GM18502 (cell line): Measurements from ENCODE around the gene SPTSSB.

ENCODE experiments used
- ATAC-seq: cut with Tn5 transposase; IDR thresholded peaks from one replicate; pipeline ENCODE4 v1.9.1; 2021; ENCODE audit warnings: mild to moderate bottlenecking; ENCODE audit not compliant: unreplicated experiment, poor library complexity

Gene SPTSSB

GRCh38 chr3:161343540-161343939 lies 27.8 kb downstream of the SPTSSB start:
- ATAC-seq: no peak

- no peak for ATAC-seq
Observed at GRCh38 chr3:161342629-161343028, 28.7 kb downstream of the SPTSSB start.

- ATAC-seq: no peak
Observed at GRCh38 chr3:161339517-161340500, 31.5 kb downstream of the SPTSSB start.

DNA sequence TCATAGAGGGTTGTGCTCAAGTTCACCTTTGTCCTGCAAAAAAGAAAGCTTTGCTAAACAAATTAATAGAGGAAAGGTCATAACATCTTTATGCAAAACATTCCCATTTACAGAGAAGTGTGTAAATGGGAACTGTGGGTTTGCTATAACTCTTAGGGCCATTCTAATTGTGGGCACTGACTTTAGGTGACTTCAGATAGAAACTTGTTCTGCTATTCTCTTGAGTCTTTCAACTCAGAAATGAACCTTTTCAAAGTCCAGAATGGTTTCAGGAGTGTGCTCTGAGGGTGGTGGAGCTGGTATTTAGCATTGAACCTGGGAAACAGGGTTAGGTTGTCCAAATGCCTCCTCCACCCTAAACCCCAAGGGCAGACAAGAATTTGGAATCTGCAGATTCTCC lies 34.0 kb downstream of the SPTSSB start:
- ATAC-seq: no peak

GRCh38 chr3:161336661-161337060 lies 34.7 kb downstream of the SPTSSB start:
- no peak for ATAC-seq

- no peak for ATAC-seq
Observed at GRCh38 chr3:161333696-161334095, 37.6 kb downstream of the SPTSSB start.

DNA sequence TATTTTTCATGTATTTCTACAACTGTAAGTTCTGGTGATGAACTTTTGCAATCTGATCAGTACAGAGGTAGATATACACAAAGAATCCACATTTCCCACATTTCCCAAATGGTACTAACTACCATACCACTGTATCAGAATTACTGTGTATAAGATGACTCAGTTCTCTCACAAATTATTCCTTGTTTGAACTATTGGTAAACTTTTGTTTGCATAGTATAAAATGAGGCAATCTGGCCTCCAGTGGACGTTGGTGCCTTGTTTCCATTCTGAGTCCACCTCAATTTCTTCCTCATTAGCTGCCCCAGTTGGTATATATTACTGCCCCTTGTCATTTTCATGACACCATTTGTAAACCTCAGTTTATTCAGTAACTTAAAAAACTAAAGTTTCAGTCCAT lies 38.5 kb downstream of the SPTSSB start:
- ATAC-seq: no peak

- no peak for ATAC-seq
Observed at GRCh38 chr3:161325059-161325458, 46.3 kb downstream of the SPTSSB start.

GRCh38 chr3:161323926-161324621 lies 47.2 kb downstream of the SPTSSB start:
- no peak for ATAC-seq

GRCh38 chr3:161322781-161323568 lies 48.3 kb downstream of the SPTSSB start:
- ATAC-seq: no peak

DNA sequence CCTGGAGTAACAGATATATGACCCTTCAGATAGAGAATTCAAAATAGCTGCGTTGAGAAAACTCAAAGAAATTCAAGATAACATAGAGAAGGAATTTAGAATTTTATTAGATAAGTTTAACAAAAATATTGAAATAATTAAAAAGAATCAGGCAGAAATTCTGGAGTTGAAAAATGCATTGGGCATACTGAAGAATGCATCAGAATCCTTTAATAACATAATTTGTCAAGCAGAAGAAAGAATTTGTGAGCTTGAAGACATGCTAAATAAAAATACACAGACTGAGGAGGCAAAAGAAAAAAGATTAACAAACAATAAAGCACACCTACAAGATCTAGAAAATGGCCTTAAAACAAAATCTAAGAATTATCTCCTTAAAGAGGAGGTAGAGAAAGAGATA lies 50.5 kb downstream of the SPTSSB start:
- no peak for ATAC-seq

DNA sequence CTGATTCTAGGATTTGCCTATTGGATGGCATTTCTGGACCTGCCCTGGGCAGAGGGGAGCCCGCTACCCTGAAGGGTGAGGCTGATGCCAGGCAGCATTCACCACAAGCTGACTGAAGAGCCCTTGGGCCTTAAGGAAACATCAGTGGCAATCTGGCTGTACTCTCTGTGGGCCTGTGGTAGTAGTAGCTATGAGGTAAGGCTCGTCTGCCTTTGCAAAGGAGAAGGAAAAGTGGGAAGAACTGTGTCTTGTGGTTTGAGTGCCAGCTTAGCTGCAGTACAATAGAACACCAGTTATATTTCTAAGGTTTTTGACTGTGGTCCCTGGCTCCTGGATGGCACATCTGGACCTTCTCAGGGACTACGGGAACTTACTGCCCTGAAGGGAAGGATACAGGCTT lies 51.5 kb downstream of the SPTSSB start:
- no peak for ATAC-seq

- no peak for ATAC-seq
Observed at GRCh38 chr3:161317077-161317476, 54.2 kb downstream of the SPTSSB start.

DNA sequence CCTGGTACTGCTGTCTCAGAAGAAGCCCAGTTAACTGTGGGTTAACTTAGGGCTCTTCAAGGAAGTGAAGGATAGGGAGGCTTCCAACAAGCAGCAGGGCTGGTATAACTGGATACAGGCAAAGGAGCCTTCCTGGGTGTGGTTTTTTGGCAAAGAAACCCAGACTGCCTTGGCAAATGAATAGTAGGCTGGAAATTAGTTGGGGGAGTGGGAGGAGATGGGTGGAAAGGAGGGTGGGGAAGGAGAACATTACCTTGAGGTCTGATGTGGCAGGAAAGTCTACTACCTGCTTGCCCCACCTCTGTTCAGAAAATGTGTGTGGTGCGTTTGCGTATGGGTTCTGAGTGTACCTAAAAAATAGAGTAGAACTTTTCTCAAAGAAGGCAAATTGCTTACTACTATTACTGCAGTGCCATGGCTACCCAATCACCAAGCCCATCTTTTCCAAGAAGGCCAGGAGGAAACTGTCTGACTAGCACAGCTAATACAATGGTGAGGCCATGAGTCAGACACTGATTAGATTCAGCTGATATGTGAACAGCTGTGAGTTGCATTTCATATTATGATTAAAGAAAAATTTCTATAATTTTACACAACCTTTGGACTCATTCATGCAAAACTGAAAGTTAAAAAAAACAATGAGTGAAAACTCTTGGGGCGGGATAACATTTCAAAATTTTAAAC lies 55.2 kb downstream of the SPTSSB start:
- ATAC-seq: no peak

DNA sequence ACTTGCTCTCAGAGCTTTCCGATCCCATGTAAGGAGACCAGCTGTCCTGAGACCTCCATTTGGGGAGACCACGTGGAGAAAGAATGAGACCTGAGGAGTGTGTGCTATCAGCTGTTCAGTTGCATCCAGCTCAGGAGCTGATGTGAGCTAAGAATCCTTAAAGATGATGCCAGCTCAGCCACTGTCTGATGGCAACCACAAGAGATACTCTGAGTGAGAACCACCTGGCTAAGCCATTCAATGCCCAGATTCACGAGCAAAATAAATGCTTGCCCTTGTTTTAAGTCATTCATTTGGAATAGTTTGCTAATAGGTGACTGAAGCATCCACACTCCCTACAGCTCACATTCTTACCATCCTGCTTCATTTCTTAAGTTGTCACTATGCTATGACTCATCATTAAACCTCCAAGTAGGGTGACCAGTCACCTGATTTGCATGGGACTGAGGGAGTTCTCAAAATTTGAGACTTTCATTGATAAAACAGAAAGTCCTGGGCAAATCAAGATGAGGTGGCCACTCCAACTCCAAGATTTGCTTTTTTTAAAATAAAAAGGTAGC lies 56.4 kb downstream of the SPTSSB start:
- ATAC-seq: peak; percentile 64

DNA sequence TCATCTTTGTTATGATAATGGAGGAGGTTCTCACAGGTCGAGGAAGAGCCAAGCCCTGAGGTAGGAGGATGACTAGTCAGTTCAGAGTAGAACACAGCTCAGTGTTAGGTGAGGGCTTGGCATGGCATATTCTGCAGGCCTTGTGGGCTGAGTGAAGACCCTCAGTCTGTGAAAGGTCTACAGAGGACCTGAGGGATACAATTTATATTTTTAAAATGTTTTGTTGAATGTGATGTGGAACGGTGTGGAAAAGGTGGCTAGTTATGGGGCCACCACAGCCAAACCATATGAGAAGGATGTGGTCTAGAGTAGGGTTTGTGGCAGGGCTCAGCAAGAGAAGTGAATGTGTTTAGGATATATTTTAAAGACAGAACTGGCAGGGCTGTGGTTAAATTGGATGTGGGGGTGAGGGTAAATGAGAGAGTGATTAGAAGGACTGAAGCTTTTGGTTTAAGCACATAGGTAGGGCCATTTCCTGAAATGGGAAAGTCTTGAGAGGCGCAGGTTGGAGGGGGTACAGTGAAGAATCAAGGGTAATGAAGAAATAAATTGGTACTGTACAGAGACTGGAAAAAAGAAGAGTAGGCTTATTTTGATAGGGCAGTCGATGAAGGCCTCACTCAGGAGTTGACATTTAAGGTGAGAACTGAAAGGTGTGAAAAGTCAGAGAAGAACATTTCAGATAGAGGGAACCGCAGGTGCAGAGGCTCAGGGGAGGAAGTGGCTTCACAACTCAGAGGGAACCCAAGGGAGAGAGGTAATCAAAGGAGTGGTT lies 60.5 kb downstream of the SPTSSB start:
- peak; percentile 83 for ATAC-seq

- ATAC-seq: no peak
Observed at GRCh38 chr3:161305095-161305991, 66.0 kb downstream of the SPTSSB start.

- ATAC-seq: no peak
Observed at GRCh38 chr3:161296814-161297213, 74.5 kb downstream of the SPTSSB start.
